Ishikawa (cell line): ENCODE measurements around the gene EPB41L2.

Experiments used
- CEBPB ChIP-seq: IDR thresholded peaks from 2 replicates; pipeline ENCODE4 v1.6.1; 2012
- CREB1 ChIP-seq: IDR thresholded peaks from 2 replicates; pipeline ENCODE4 v1.6.1; 2012; ENCODE audit warnings: low read depth
- EGR1 ChIP-seq: IDR thresholded peaks from 2 replicates; pipeline ENCODE4 v1.6.1; 2012
- FOXM1 ChIP-seq: IDR thresholded peaks from 2 replicates; pipeline ENCODE4 v1.6.1; 2012; ENCODE audit warnings: low read depth, borderline replicate concordance
- NFIC ChIP-seq: IDR thresholded peaks from 2 replicates; pipeline ENCODE4 v1.6.1; 2012
- RAD21 ChIP-seq: IDR thresholded peaks from 2 replicates; pipeline ENCODE4 v1.6.1; 2012; ENCODE audit warnings: low read depth
- TAF1 ChIP-seq: IDR thresholded peaks from 2 replicates; pipeline ENCODE4 v1.6.1; 2012; ENCODE audit warnings: low read depth, mild to moderate bottlenecking
- TCF12 ChIP-seq: IDR thresholded peaks from 2 replicates; pipeline ENCODE4 v1.6.1; 2012; ENCODE audit warnings: low read depth
- TEAD4 ChIP-seq: IDR thresholded peaks from 2 replicates; pipeline ENCODE4 v1.6.1; 2012
- YY1 ChIP-seq: IDR thresholded peaks from 2 replicates; pipeline ENCODE4 v1.6.1; 2012; ENCODE audit warnings: low read depth
- TF ChIP-seq, protein P1 (sequence below): IDR thresholded peaks from 2 replicates; pipeline ENCODE4 v1.6.1; 2012
- TF ChIP-seq, protein P2 (sequence below): IDR thresholded peaks from 2 replicates; pipeline ENCODE4 v1.6.1; 2012; ENCODE audit warnings: low read depth, mild to moderate bottlenecking
- TF ChIP-seq, protein P3 (sequence below): IDR thresholded peaks from 2 replicates; pipeline ENCODE4 v1.6.1; 2012

DNA sequence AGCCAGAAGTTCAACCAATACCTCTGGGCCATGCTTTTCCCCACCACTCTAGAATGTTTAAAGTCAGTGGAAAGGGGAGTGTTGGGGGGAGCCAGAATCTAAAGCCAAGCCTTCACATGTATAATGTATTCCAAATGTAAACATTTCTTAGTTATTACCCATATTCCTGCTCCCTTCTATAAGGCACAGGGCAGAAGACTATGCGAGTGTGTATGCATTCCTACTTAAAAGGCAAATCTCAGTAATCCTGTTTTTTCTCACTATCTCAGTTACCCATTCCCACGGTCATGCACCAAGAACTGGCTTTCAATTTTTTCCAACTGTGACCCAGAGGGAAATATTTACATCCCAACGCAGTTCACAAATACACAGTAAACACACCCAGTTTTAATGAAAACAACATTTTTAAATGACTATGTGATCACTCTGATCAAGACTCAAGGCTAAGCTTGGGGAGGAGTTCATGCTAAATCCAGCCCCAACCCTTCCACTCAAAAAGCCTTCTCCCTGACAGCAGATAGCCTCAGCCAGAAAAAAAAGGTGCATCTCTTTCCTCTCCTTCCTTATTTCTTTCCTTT is 57.5 kb downstream of the EPB41L2 start:
- TF ChIP-seq, protein P1, sequence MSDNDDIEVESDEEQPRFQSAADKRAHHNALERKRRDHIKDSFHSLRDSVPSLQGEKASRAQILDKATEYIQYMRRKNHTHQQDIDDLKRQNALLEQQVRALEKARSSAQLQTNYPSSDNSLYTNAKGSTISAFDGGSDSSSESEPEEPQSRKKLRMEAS = no peak
- no peak for TF ChIP-seq RAD21
- no peak for TF ChIP-seq TCF12
- no peak for TF ChIP-seq TAF1
- no peak for TF ChIP-seq CREB1
- TF ChIP-seq NFIC = no peak
- no peak for TF ChIP-seq EGR1
- TF ChIP-seq, protein P2, sequence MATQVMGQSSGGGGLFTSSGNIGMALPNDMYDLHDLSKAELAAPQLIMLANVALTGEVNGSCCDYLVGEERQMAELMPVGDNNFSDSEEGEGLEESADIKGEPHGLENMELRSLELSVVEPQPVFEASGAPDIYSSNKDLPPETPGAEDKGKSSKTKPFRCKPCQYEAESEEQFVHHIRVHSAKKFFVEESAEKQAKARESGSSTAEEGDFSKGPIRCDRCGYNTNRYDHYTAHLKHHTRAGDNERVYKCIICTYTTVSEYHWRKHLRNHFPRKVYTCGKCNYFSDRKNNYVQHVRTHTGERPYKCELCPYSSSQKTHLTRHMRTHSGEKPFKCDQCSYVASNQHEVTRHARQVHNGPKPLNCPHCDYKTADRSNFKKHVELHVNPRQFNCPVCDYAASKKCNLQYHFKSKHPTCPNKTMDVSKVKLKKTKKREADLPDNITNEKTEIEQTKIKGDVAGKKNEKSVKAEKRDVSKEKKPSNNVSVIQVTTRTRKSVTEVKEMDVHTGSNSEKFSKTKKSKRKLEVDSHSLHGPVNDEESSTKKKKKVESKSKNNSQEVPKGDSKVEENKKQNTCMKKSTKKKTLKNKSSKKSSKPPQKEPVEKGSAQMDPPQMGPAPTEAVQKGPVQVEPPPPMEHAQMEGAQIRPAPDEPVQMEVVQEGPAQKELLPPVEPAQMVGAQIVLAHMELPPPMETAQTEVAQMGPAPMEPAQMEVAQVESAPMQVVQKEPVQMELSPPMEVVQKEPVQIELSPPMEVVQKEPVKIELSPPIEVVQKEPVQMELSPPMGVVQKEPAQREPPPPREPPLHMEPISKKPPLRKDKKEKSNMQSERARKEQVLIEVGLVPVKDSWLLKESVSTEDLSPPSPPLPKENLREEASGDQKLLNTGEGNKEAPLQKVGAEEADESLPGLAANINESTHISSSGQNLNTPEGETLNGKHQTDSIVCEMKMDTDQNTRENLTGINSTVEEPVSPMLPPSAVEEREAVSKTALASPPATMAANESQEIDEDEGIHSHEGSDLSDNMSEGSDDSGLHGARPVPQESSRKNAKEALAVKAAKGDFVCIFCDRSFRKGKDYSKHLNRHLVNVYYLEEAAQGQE = no peak
- TF ChIP-seq TEAD4 = no peak
- TF ChIP-seq, protein P3, sequence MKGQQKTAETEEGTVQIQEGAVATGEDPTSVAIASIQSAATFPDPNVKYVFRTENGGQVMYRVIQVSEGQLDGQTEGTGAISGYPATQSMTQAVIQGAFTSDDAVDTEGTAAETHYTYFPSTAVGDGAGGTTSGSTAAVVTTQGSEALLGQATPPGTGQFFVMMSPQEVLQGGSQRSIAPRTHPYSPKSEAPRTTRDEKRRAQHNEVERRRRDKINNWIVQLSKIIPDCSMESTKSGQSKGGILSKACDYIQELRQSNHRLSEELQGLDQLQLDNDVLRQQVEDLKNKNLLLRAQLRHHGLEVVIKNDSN = no peak
- TF ChIP-seq YY1 = no peak
- no peak for TF ChIP-seq CEBPB
- no peak for TF ChIP-seq FOXM1
